GM18861 (cell line): Measurements from ENCODE around the gene CCNC.

Experiments used
- ATAC-seq: cut with Tn5 transposase; IDR thresholded peaks from one replicate; pipeline ENCODE4 v1.9.1; 2021; ENCODE audit not compliant: unreplicated experiment

The CCNC gene

GRCh38 chr6:99568103-99568933, at the start of gene CCNC:
TSS of gene CCNC (minus strand) at chr6:99568660. CDS start at chr6:99568527, 133 bp downstream.
- peak; percentile 99 for ATAC-seq

GRCh38 chr6:99617131-99617530, 48.7 kb upstream of the CCNC start:
- ATAC-seq = no peak

GRCh38 chr6:99614430-99615186, 46.1 kb upstream of the CCNC start:
- ATAC-seq = peak; percentile 24

- ATAC-seq = peak; percentile 43
Observed at GRCh38 chr6:99613705-99614429, 45.4 kb upstream of the CCNC start.

GRCh38 chr6:99613409-99613704, 44.9 kb upstream of the CCNC start:
- ATAC-seq = peak; percentile 35

GRCh38 chr6:99612551-99613408, 44.3 kb upstream of the CCNC start:
- no peak for ATAC-seq

GRCh38 chr6:99611148-99611547, 42.7 kb upstream of the CCNC start:
- peak; percentile 49 for ATAC-seq

- no peak for ATAC-seq
Observed at GRCh38 chr6:99609905-99610489, 41.5 kb upstream of the CCNC start.

- ATAC-seq = no peak
Observed at GRCh38 chr6:99608886-99609482, 40.5 kb upstream of the CCNC start.

- no peak for ATAC-seq
Observed at GRCh38 chr6:99608059-99608885, 39.8 kb upstream of the CCNC start.

- ATAC-seq = no peak
Observed at GRCh38 chr6:99607416-99608036, 39.1 kb upstream of the CCNC start.

GRCh38 chr6:99606656-99607415, 38.4 kb upstream of the CCNC start, which contains the start of gene PRDM13:
TSS of gene PRDM13 (plus strand) at chr6:99606833. CDS start at chr6:99607035, 202 bp downstream.
- no peak for ATAC-seq

GRCh38 chr6:99605911-99606655, 37.6 kb upstream of the CCNC start:
- no peak for ATAC-seq

GRCh38 chr6:99605074-99605734, 36.7 kb upstream of the CCNC start:
- ATAC-seq = no peak

- no peak for ATAC-seq
Observed at GRCh38 chr6:99604166-99605073, 36.0 kb upstream of the CCNC start.
